Activated gamma-delta T cell treated with anti-CD3 and anti-CD28 coated beads, Interleukin-2, amount 50 U/mL, for 16 hours (primary cell): ENCODE measurements around the gene PPM1K.
A peak's percentile ranks its signal among the peaks of the same experiment; 100 is the strongest.
"Not testable (repeated sequence)": the region's sequence is repeated elsewhere in the genome, so short reads cannot be mapped to it uniquely, and the experiment has no call there.

Experiments
- DNase-seq: peaks from one replicate; pipeline ENCODE4 v3.0.0-alpha.2; 2020; ENCODE audit warnings: low read depth

PPM1K gene

GRCh38 chr4:88284439-88285234 lies at the start of gene PPM1K:
PPM1K (minus strand) TSS chr4:88284561; CDS start chr4:88278583, 5,978 bp downstream.
- DNase-seq, result peak; percentile 98

GRCh38 chr4:88333741-88334405 lies 49.5 kb upstream of the PPM1K start:
- no peak for DNase-seq

- DNase-seq, result no peak
Measured at GRCh38 chr4:88327665-88328064, 43.3 kb upstream of the PPM1K start.

- DNase-seq, result no peak
Measured at GRCh38 chr4:88320780-88321373, 36.5 kb upstream of the PPM1K start.

GRCh38 chr4:88320224-88320779 lies 35.9 kb upstream of the PPM1K start:
- no peak for DNase-seq

GRCh38 chr4:88318751-88319350 lies 34.5 kb upstream of the PPM1K start:
- DNase-seq, result no peak

GRCh38 chr4:88315460-88316017 lies 31.2 kb upstream of the PPM1K start:
- DNase-seq, result no peak

GRCh38 chr4:88313088-88313624 lies 28.8 kb upstream of the PPM1K start:
- not testable (repeated sequence) for DNase-seq

GRCh38 chr4:88308587-88308986 lies 24.2 kb upstream of the PPM1K start:
- no peak for DNase-seq

GRCh38 chr4:88297725-88298454 lies 13.5 kb upstream of the PPM1K start:
- no peak for DNase-seq

GRCh38 chr4:88297212-88297516 lies 12.8 kb upstream of the PPM1K start:
- no peak for DNase-seq

GRCh38 chr4:88296413-88297211 lies 12.3 kb upstream of the PPM1K start:
- no peak for DNase-seq

- DNase-seq, result no peak
Measured at GRCh38 chr4:88295656-88296055, 11.3 kb upstream of the PPM1K start.

- DNase-seq, result no peak
Measured at GRCh38 chr4:88291003-88291402, 6.6 kb upstream of the PPM1K start.

GRCh38 chr4:88286897-88287296 lies 2.5 kb upstream of the PPM1K start:
- no peak for DNase-seq

GRCh38 chr4:88285235-88285653 lies 883 bp upstream of the PPM1K start:
- no peak for DNase-seq

- peak; percentile 50 for DNase-seq
Measured at GRCh38 chr4:88283661-88284438, 511 bp downstream of the PPM1K start.

GRCh38 chr4:88280228-88280795 lies 4.0 kb downstream of the PPM1K start:
- DNase-seq, result no peak

- DNase-seq, result no peak
Measured at GRCh38 chr4:88277711-88278225, 6.6 kb downstream of the PPM1K start.
